ENCODE results near the gene COL6A3.

The COL6A3 gene

DNA sequence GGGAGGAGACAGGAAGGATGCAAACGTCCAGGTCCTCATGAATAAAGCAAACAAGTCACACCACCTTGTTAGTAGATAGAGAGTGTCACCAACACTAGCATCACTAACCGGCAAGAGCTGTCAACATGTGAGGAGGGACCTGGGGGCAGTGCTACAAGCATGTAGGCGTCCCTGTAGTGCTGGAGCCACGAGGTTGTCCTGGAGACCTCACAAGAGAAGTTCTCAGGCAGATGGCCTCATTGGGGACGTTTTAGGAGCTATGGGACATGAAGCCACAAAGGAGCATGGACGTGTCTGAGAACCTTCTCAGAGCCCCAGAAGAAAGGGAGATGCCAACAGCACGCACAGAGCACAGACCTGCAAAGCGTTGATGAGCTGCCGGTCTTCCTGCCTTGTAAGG is 70.0 kb downstream of the COL6A3 start:
- DNase-seq: no peak

DNA sequence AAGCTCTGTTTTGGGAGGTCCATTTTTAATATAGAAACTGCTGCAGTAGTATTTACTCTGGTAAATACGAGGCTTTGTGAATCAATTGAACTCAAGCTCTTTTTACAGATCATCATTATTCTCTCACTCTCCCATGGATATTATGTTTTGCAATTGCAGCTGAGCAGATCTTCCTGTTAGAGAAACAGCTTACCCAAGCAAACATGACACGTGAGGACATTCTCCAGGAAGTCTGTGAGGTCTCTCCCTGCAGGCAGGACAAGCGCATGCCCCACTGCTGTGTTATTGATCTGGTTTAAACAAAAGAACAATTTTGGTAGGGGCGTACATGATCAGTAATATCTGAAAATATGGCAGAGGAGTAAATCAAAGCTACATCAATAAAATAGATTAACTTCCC is 72.1 kb downstream of the COL6A3 start:
- no peak for DNase-seq

DNA sequence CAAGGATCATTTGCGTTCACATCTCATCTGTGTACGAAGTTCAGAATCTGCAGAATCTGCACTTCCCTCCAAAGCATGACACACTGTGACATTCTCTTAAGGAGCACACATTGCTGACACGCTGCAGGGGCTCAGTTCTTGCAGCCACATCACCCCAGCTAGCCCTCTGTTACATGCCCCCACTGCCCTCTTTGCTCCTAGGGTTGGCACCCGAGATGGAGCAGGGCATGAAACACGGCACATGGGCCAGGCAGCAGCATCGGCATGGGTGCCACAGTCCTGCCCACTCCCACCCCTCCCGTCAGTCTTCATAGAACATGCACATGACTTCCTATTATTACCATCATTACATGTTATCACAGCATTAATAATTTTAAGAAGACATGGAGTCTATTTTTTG is 76.4 kb downstream of the COL6A3 start:
- no peak for DNase-seq

DNA sequence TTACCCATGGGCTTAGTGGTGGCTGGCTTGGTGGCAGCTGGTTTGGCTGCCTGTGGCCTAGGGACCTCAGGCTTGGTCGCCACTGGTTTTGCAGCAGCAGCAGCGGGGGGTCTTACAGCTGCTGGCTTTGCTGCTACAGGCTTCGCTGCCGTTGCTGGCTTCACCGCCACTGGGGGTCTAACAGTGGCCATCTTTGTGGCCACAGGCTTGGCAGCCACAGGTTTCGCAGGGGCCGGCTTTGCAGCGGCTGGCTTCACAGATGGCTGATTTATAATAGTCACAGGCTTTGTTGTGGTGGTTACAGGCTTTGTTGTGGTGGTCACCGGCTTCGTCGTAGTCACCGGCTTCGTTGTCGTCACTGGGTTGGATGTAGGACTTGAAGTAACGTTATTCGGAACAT is 77.8 kb downstream of the COL6A3 start:
- no peak for DNase-seq

- no peak for DNase-seq
These were observed 80.2 kb downstream of the COL6A3 start for GRCh38 chr2:237333748-237334147.

DNA sequence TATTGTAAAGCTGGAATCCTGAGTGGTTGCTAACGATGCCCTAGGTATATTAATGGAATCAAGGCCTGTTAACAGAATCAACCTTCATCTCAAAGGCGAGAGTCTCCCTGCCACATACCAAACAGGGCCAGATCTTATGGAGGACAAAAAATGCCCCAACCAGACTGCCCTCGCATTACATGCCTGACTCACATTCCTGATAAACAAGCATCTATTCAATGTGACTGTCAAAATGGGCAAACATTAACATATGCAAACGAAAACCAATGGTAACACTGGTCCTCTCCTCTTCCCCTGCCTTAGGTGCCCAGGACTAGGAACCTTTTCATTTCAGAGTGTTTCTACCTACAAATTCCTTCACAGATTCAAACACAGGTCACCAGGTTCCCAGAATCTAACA is 83.4 kb downstream of the COL6A3 start:
- no peak for DNase-seq

DNA sequence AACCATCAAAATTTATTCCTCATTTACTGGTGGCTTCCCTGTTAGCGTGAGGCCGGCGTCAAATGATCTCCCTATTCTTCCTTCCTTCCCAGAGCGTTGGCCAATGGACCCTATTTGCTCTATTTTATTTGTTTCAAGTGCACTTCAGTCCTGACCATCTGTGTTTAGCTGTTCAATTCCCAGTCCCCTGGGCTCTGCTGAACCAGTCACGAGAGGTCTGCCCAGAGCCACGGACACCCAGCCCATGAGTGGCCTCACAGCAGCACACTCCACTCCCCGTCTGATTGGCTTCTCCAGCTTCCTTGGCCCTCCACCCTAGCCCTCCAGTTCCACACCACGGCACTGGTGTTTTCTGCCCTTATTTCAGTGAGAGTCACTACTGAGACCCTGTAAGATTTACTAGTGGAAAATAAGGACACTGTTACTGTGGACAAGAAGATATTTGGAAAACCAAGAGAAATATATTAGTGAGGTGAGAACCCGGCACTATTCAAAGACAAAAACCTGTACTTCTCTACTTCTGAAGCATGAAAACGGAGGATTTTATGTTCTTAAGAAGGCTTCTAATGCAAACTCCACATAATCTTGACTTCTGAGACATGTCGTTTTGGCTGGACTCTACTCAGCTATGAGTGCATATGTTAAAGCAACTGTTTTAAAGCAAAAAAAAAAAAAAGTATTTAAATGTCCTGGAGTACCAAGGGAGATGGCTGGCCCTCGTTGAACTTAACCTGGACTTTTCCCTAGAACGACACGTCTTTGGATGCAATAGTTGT is 86.6 kb downstream of the COL6A3 start:
- DNase-seq: no peak

DNA sequence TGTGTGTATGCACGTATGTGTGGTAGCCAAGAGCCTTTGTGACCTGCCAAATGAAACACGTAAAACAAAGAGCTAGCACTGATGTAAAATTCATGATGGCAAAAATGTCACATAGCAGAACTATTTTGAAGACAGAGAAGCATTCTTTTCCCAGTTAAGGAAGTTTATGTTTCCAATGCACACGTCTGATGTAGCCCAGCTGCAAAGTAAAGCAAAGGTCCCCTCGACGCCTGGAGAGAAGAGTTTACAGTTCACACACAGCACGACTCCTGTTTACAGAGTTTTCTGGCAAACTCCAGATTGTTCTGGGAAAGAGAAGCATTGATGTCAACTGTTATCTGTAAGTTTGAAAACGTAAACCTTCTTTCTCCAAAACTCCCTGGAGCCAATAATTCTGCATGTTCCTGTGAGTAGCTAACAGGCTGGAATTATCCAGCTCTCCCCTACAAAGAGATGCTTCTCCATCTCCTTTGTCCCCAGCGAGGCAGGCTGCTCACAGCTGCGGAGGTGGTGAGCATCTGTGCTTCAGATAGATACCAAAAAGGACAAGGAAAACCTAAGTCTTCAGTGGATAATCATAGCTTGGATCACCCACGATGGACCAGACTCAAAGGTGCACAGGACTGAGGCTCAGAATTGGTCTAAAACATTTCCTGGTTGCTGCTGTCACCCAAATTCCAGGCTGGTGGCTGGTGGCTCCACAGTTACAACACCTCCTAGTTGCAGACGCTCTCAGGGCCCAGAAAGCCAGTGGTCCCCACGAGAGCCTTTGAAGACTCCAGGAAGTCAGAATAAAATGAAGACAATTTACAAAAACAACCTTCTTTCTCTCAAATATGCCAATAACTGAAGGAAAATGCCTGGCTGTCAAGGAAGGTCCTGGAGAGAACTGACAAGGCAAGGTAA is 87.4 kb downstream of the COL6A3 start:
- DNase-seq: no peak

- DNase-seq: no peak
These were observed 89.1 kb downstream of the COL6A3 start for GRCh38 chr2:237324837-237325236.

DNA sequence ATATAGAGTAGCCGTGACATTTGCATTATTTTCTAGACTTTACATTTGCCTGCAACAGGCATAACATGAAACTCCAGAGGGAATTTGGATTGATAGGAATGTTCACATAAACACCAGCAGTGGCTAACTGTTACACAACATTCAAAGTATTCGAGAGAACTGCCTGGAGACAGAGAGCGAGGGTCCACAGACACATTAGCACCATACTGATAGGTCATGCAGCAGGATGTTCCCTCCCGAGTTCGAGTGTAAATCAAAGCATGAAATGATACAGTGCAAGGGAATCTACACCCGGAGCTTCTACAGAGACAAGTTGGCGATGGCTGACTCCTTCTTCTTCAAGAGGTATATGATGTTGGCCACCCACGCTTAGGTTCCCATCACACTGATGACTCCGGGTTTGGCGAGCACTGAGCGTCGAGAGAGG is 89.5 kb downstream of the COL6A3 start:
- DNase-seq: no peak

DNA sequence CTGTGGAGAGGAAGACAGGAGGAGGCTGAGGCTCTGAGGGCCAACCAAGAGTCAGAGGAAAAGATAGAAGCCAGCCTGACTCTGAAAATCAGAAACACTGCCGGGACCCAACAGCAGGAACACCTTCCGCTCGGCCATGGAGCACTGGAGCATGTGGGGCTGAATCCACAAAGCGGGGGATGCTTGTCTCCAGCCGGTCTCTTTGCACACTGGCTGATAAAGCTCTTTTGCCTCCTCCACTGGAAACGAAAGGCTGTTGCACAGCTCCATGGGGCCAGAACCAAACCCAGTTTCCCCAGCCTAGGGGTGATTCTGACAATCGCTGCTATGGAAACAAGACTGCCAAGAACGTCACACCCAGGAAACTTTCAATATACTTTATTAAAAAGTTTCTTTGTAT is 90.3 kb downstream of the COL6A3 start:
- no peak for DNase-seq

DNA sequence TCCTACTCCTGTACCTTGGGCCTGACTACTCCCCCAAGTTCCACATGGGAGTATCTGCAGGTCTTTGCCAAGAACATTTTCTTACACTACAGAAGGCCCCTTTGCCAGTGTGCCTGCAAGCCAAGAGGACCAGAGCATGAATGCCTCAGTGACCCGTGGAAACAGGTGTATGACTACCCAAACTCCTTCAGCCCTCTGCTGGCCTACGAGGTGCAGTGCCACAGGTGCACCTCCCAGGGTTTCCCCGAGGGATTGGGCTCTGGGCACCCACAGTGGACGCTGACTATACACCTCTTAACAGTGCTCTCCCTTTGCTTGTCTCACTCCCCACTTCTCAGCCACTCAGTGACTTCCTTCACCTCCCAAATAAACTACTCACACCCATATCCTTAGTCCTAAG is 91.4 kb downstream of the COL6A3 start:
- DNase-seq: no peak

DNA sequence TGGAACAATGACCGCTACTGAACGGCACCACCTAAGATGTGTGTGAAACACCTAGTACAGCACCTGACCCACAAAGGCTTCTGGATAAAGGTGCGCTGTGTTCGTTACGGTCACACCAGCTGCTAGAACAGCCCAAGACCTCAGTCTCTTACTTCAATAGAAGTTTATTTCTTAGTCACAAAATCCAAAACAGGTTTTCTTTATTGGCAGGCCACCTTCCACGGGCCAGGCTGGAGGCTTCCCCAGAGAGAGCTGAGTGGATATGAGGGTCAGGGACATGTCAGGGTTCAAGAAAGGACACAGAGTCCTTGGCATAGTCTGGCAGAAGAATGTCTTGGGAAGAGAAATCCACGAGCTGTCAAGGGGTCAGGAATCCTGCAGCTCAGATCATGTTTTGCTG is 92.2 kb downstream of the COL6A3 start:
- DNase-seq: no peak

DNA sequence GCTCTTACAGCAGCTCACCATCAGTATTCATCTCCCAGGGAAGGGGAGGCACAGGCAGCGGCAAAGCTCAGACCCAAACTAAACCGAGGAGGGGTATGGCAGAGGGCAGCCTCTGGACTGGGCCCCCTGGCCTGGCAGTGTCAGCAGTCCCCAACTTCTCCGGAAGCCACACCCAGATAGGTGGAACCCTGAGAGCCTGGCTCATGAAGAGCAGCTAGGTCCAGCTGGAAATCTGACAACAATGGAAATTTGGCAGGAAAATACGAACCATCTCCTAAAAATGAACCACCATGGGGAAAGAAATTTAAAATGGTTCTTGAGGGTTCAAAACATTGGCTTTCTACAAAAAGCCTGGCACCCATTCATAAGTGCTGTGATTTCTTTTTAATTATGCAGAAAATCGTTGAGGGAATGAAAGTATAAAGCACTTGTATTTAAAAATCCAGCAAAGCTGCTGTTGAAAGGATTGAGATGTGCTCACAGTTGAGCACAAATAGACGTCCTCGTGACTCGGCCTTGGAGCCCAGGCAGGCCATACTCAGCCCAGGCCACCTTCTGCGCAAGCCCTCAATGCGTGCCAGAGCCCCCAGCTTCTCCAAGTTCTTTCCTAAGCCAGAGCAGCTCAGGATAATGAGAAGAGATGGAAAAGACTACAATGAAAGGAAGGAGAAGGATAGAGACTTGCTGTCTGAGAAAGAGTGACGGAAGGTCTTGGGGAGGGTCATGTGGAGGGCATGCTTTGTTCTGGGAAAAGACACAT is 93.0 kb downstream of the COL6A3 start:
- DNase-seq: peak; percentile 54

- DNase-seq: no peak
These were observed 94.1 kb downstream of the COL6A3 start for GRCh38 chr2:237319887-237320286.

- DNase-seq: no peak
These were observed 94.7 kb downstream of the COL6A3 start for GRCh38 chr2:237319086-237319820.

DNA sequence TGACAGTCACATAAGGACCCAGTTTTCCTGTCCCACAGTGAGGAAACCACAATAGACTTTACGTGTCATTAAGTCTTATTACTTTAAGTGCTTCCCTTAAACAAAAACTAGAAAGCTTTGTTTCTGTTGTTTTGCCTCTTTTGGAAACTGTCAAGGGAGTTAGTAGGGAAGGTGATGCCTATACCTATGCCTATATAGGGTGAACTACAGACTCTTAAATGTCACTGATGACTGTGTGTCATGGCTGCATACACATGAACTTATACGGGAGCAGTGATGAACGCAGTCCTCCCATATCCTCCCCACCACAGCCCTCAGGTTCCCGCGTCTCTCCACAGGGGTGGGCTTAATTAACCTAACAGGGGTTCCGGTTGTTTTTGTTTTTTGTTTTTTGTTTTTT is 97.6 kb downstream of the COL6A3 start:
- DNase-seq: no peak

DNA sequence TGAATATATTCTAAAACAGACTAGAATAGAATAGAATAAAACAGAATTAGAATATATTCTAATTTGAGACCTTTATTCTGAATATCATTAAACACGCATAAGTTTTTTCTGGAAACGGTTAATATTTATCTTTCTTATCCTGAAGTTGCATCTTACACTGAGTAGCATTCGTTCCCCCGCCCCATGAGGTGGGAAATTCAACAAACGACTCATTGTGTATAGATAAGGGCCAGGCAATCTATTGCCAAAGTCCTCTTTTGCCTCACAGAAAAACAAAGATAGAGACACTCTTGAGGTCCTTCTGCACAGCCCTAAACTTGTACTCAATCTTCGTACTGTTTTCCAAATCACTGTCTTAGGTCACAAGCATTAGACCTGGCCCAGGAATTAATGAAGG is 98.1 kb downstream of the COL6A3 start:
- no peak for DNase-seq

DNA sequence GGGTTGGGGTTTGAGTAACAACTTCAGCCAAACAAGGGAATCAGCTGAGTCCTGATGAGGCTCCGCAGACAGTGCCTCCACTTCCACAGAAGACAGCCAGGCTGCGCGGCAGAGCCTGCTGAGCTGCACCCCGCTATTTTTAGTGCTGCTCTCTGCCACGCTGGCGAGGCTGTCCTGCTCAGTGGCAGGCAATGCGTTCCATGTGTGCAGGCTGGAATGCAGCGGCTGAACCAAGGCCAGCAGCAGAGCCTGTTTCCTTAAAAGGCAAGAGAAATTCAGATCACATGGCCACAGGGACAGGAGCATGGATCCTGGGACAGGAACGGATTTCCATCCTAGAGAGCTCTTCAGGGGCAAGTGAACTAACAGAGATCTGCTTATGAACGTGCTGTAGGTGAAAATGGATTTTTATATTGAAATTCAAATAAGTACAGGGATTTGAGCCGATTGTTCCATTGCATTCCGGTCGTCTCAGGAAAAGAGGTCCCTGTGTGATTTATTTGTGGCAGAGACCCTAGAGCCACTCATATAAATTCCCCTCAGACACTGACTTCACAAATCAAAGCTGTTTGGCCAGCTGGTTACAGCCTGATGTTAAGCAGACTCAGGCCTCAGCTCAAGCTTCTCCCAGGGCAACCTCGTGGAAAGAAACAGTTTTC is 98.7 kb downstream of the COL6A3 start:
- DNase-seq: peak; percentile 35

DNA sequence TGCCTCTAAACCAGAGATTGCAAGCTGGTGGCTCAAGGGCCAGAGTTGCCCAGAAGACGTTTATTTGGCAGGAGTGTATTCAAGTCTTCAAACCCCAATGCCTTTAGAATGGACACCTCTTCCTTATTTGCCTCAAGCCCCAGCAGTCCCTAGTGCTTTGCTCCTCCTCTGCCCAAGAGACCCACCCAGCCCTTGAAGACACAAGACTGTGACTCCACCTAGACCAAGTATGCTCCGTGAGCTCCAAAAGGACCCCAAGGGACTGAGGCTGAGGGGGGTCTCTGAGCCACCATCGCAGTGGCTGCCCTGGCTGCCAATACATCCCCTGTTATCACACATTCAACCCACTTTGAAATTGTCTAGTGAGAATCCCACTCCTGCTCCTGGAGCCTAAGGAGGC is 99.3 kb downstream of the COL6A3 start:
- no peak for DNase-seq

DNA sequence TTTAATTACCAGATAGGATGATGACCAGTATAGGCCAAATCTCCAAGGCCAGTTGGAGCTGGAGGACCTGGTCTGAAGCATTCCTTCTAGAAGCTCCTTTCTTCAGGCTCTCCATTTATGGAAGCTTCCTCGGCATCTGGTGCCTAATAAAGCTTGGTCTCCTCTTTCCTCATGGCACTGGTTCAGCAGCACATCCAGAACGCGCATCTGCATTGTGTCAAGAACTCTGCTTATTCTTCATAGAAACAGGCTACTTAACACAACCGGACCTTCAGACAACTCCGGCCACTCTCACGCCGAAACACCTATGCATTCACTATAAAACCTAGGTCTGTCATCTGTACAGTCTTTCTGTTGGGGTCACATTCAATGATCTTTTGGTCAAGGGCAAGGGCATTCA is 99.8 kb downstream of the COL6A3 start:
- no peak for DNase-seq
